Stimulated activated memory B cell treated with anti-CD40 and anti-IgM and Interleukin-4, amounts not matched to agents 10 μg/mL and 1 μg/mL and 100 μg/mL, for 72 hours (primary cell): ENCODE measurements around the gene RNASE9.
"Not testable (repeated sequence)": the region's sequence is repeated elsewhere in the genome, so short reads cannot be mapped to it uniquely, and the experiment has no call there.

Experiments used
- ATAC-seq: fragments of 150-1000 bp; cut with Tn5 transposase; 2 replicates; pipeline ENCODE4 v1.10.0; 2021
- H3K27ac Mint-ChIP-seq: one replicate; pipeline ENCODE4 v1.8.0; 2022; ENCODE audit warnings: mild to moderate bottlenecking, mixed read lengths
- H3K27me3 Mint-ChIP-seq: one replicate; pipeline ENCODE4 v1.8.0; 2022; ENCODE audit warnings: mixed read lengths
- H3K36me3 Mint-ChIP-seq: one replicate; pipeline ENCODE4 v1.8.0; 2022; ENCODE audit warnings: mixed read lengths
- H3K4me1 Mint-ChIP-seq: one replicate; pipeline ENCODE4 v1.8.0; 2022; ENCODE audit warnings: mixed read lengths
- H3K4me3 Mint-ChIP-seq: one replicate; pipeline ENCODE4 v1.8.0; 2022; ENCODE audit warnings: mild to moderate bottlenecking, moderate library complexity, mixed read lengths
- H3K9me3 Mint-ChIP-seq: one replicate; pipeline ENCODE4 v1.8.0; 2022; ENCODE audit warnings: mixed read lengths

The RNASE9 gene

GRCh38 chr14:20508367-20508766 is 52.5 kb downstream of the RNASE9 start:
- no peak for ATAC-seq
- Mint-ChIP-seq H3K4me1 (peaks cover 28% of the 10 kb centered on the region), H3K27me3 (no peaks in the 10 kb centered on the region), H3K27ac (no peak overlapping the region), H3K4me3 (no peak overlapping the region), H3K36me3 (no peaks in the 10 kb centered on the region), H3K9me3 (no peaks in the 10 kb centered on the region)

DNA sequence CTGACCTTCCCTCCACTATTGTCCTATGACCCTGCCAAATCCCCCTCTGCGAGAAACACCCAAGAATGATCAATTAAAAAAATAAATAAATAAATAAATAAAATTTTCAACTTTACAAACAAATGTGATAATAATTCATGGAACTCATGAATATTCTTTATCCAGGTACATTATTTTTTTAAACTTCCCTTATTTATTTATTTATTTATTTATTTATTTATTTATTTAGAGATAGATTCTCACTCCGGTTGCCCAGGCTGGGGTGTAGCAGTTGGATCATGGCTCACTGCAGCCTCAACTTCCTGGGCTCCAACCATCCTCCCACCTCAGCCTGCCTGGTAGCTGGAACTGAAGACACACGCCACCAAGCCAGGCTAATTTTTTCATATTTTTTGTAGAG is 53.3 kb downstream of the RNASE9 start:
- not testable (repeated sequence) for H3K27ac Mint-ChIP-seq, ATAC-seq, H3K27me3 Mint-ChIP-seq, H3K36me3 Mint-ChIP-seq, H3K4me3 Mint-ChIP-seq, H3K9me3 Mint-ChIP-seq
- H3K4me1 Mint-ChIP-seq, result peaks cover 26% of the 10 kb centered on the region

- H3K36me3 Mint-ChIP-seq, H3K9me3 Mint-ChIP-seq, H3K27ac Mint-ChIP-seq, H3K4me3 Mint-ChIP-seq, ATAC-seq, H3K27me3 Mint-ChIP-seq: not testable (repeated sequence)
- peaks cover 19% of the 10 kb centered on the region for H3K4me1 Mint-ChIP-seq
These were observed 54.1 kb downstream of the RNASE9 start for GRCh38 chr14:20506752-20507151.

- H3K4me3 Mint-ChIP-seq, H3K36me3 Mint-ChIP-seq, H3K27ac Mint-ChIP-seq, ATAC-seq, H3K27me3 Mint-ChIP-seq, H3K9me3 Mint-ChIP-seq: not testable (repeated sequence)
- H3K4me1 Mint-ChIP-seq, result peaks cover 14% of the 10 kb centered on the region
These were observed 54.6 kb downstream of the RNASE9 start for GRCh38 chr14:20506276-20506675.
